GM12865 (cell line): ENCODE measurements around the gene PHF23.

Experiments used
- DNase-seq: peaks from one replicate; pipeline ENCODE4 v3.0.0; 2010; ENCODE audit warnings: low read depth
- H3K4me3 ChIP-seq: 2 replicates; pipeline ENCODE4 v1.5.1; 2011; ENCODE audit warnings: mild to moderate bottlenecking, low read depth, low read length, control low read depth
- TF ChIP-seq, protein P1 (sequence below): IDR thresholded peaks from 2 replicates; pipeline ENCODE4 v1.5.1; 2011; ENCODE audit warnings: low read length, control low read depth, low read depth, inconsistent platforms; ENCODE audit not compliant: insufficient read depth; ENCODE audit errors: missing control alignments

The PHF23 gene

DNA sequence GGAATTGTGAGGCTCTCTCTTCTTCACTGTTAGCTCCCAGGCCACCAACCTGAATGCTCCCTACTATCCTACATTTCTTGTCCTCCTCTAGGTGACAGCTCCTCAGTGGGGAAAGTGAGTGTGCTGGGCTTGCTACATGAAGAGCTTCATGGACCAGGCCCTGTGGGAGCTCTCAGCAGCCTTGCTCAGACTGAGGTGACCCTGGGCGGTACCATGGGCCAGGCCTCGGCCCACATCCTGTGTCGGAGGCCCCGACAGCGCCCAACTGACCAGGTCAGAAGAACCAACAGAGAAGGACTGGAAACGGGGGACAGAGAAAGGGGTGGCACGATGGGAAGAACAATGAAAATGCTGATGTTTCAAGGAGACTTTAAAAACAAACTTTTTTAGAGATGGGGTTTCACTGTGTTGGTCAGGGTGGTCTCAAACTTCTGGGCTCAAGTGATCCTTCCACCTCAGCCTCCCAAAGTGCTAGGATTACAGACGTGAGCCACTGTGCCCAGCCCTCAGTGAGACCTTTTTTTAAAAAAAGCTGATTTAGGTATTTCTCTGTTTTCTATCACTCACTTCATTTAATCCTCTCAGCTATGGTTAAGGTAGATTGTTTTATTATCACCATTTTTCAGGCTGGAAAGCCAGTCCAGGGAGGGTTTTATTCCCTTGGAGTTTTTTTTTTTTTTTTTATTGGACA is 17.7 kb upstream of the PHF23 start:
- DNase-seq: no peak
- TF ChIP-seq, protein P1, sequence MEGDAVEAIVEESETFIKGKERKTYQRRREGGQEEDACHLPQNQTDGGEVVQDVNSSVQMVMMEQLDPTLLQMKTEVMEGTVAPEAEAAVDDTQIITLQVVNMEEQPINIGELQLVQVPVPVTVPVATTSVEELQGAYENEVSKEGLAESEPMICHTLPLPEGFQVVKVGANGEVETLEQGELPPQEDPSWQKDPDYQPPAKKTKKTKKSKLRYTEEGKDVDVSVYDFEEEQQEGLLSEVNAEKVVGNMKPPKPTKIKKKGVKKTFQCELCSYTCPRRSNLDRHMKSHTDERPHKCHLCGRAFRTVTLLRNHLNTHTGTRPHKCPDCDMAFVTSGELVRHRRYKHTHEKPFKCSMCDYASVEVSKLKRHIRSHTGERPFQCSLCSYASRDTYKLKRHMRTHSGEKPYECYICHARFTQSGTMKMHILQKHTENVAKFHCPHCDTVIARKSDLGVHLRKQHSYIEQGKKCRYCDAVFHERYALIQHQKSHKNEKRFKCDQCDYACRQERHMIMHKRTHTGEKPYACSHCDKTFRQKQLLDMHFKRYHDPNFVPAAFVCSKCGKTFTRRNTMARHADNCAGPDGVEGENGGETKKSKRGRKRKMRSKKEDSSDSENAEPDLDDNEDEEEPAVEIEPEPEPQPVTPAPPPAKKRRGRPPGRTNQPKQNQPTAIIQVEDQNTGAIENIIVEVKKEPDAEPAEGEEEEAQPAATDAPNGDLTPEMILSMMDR: no peak

DNA sequence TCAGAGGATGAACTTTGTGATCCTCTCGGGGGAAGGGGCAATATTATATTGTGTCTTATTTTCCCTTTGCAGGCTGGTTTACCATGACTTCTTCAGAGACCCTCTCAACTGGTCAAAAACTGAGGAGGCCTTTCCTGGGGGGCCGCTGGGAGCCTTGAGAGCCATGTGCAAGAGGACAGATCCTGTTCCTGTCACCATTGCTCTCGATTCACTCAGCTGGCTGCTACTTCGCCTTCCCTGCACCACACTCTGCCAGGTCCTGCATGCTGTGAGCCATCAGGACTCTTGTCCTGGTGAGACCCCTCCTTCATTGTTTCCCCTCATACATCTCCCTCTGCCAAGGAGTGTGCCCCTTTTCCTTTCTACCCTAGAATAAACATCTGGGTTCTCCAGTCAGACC is 15.3 kb upstream of the PHF23 start:
- TF ChIP-seq, protein P1: no peak
- no peak for DNase-seq
- no peak overlapping the region for H3K4me3 ChIP-seq

More for the DNA sequence above, 17.7 kb upstream of the PHF23 start:
- H3K4me3 ChIP-seq: no peak overlapping the region

DNA sequence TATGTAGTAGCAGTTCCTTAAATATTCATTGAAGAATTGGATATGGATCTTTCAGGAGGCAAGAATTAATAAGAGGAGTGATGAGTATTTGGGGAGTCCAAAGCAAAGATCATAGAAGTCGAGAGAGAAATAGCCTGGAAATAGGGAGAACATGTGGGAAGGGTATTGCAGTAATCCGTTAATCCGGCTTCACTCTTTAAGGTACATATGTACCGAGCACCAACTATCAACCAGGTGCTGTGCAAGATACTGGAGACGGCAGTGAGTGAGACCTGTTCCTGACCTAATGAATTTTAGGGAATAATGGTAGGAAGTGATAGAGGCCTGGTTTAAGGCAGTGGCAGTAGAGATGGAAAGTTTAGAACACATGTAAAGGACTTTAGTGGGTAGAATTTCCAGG is 13.8 kb upstream of the PHF23 start:
- H3K4me3 ChIP-seq: peak overlapping the region; percentile 83
- TF ChIP-seq, protein P1: no peak
- no peak for DNase-seq

DNA sequence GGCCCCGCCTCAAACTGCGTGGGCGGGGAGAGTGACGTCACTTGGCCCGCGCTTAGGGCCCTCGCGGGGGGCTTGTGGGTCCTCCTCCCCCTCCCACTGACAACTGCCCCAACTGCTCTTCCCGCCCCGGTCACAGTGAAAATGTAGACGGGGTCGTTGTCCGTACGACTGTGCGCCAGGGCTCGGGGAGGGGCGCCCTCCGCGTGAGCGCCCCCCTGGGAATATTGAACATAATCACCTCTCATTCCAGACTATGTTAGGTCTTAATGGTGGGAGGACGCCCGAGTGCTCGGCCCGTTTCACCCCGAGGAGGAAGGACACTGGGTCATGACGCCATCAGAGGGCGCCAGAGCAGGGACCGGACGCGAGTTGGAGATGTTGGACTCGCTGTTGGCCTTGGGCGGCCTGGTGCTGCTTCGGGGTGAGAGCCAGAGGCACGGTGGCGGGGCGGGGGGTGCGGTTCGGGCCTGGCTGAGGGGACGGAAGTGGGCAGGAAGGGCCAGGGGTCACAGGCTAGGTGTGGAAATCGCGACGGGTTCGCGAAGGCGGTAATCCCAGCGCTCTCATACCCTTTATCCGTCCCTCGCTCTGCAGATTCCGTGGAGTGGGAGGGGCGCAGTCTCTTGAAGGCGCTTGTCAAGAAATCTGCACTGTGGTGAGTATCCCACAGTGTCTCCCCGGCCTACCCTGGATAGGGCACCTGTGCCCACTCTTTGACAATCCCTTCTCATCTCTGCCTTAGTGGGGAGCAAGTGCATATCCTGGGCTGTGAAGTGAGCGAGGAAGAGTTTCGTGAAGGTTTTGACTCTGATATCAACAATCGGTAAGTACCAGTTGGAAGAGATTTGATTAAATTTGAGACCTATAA is 13.2 kb upstream of the PHF23 start, which contains the start of gene ELP5:
ELP5 (plus strand) TSS at position 40 of the 868 bp plus-strand sequence; CDS start at position 376, 336 bp downstream.
- peak; percentile 96 for DNase-seq
- TF ChIP-seq, protein P1: peak; percentile 16
- peak within 1 kb of the TSS; percentile 83 for H3K4me3 ChIP-seq

DNA sequence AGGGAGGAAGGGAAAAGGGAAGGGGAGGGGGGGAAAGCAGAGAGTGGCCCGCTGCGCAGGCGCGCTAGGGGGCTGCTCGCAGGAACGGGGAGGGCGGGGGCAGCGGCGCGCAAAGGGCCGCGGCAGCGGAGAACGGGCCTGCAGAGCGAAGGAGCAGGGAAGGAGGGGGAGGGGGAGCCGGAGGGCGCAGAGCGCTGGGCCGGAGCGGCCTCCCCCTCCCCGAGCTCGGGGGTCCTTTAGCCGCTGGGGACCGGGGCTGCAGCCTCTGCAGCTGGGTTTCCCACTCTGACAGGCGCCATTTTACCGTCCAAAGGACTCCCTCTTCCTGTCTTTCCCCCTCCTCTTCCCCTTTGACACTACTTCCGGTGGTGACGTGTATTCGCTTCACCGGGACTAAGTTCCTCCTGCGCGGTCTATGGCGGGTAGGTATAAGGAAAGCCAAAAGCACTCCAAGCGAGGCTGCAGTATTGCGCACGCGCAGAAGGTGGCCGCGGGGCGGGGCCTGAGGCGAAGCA is 12.5 kb upstream of the PHF23 start, which contains the start of gene CTDNEP1:
CTDNEP1 (minus strand) TSS at position 74 of the 515 bp plus-strand sequence. CDS start 438 bp downstream, outside the sequence.
- TF ChIP-seq, protein P1: no peak
- peak; percentile 99 for DNase-seq
- H3K4me3 ChIP-seq: peak within 1 kb of the TSS; percentile 83

DNA sequence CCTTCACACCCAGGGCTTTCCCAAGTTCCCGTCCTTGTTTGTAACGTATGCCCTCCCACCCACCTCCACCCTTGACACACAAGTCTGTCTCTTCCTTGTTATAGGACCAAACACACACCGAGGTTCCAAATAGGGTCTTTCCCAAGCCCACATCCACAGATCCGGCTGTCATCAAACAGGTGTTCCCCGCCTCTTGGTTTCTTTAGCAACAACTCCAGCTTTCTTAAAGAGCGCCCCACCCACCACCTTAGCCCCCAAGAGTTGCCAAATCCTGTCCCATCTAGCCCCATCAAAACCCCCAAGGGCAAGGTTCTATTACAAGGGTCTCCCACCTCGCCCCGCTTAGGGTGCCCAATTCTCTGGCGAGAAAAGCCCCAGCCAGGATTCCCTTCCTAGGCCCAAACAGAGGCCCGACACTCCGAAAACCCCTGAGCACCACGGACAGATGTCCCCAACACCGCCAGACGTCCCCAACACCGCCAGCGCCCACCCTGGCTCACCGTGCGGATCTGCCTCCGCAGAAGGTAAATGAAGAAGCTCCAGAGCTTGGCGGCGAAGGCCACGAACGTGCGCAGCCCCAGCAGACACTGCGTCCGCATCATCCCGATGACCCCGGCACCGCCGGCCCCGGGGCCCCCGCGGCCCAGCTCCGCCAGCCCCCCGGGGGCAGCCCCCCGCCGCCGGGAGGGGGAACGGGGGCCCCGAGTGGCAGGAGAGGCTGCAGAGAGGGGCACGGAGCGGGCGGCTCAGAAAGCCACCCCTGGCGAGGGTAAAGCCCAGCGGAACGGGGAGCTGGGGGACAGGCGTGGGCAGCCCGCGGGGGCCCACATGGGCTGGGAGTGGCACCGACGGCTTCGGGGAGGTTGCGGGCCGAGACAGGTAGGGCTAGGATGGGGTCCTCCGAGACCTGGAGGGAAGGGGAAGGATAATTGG is 11.7 kb upstream of the PHF23 start:
- peak overlapping the region; percentile 75 for H3K4me3 ChIP-seq
- peak; percentile 63 for DNase-seq
- TF ChIP-seq, protein P1: no peak
